GM19351 (cell line): Measurements from ENCODE around the gene AXIN1.
"Not testable (repeated sequence)": the region's sequence is repeated elsewhere in the genome, so short reads cannot be mapped to it uniquely, and the experiment has no call there.

Experiments
- ATAC-seq: cut with Tn5 transposase; IDR thresholded peaks from one replicate; pipeline ENCODE4 v1.9.1; 2021; ENCODE audit warnings: mild to moderate bottlenecking, moderate library complexity; ENCODE audit not compliant: unreplicated experiment

Gene AXIN1

DNA sequence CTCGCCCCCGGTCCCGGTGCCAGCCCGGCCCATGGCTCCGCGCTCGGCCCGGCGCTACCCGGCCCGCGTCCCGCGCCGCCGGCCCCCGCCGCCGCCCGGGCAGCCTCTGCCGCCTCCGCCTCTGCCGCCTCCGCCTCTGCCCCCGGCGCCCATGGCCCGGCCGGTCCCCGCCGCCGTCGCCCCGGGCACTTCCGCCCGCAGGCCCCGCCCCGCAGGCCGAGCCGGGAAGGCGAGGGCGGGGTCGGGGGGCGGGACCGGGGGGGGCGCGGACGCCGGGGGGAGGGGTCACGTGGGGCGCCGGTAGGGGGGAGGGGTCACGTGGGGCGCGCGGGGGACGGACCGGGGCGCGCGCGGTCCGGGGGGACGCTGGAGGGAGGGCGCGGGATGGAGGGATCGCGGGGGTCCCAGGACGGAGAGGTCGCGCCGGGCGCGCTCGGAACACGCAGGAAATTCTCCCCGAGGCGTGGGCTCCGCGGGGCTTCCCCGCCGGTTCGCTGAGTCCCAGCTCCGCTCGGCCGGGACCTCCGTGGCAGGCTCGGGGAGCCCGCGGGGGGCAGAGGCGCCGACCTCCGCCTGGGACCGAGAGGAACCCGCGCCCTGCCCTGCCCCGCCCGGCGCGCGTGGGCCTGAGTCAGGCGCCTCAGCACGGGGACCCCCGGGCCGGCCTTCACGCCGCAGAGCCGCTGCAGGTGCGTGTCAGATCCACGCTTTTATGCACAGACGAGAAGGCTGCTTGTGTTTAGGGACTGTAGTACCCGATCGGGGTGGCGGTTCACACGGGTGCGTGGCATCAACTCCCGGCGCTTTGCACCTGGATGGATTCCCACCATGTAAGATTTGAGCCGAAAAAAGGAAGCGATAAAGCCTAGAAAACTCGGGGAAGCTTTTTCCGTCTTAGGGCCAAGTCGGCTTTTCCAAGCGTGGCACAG, 29.5 kb upstream of the AXIN1 start, which contains the start of gene PGAP6:
Gene PGAP6 (minus strand): TSS at position 190 of the 929 bp plus-strand sequence. CDS start 157 bp downstream, at position 33.
- ATAC-seq: peak; percentile 55

GRCh38 chr16:381012-381788, 28.7 kb upstream of the AXIN1 start:
- ATAC-seq: peak; percentile 31

DNA sequence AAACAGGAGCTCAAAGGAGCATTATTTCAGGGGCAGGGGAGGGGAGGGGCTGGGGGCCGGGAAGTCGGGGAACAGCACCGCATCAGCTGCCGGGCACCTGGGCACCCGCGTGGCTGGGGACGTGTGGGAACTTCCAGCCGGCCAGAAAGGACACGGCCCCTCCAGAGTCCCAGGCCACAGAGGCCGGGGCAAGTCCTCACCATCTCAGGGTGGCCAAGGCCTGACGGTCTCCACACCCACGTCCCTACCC, 28.2 kb upstream of the AXIN1 start:
- no peak for ATAC-seq

DNA sequence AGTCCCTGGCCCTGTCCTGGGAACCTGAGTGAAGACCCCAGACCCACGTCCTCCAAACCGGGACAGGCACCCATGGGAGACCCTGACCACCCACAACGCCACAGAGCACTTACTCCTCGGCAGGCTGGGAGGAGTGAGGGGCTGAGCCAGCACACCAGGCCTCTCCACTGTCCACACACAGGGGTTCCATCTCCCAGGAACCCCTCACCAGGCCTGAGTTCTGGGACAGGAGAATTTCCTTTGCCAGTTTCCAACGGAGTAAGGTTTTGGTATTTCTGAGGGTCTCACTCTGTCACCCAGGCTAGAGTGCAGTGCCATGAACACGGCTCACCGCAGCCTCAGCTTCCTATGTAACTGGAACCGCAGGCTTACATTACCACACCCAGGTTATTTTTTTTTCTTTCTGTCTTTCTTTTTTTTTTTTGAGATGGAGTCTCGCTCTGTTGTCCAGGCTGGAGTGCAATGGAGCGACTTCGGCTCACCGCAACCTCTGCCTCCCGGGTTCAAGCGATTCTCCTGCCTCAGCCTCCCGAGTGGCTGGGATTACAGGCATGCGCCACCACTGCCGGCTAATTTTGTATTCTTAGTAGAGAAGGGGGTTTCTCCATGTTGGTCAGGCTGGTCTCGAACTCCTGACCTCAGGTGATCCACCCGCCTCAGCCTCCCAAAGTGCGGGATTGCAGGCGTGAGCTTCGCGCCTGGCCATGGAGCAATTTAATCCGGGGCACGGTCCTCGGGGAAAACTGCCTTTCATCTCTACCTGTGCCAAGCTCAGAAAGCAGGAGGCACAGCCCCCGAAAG, 27.6 kb upstream of the AXIN1 start:
- ATAC-seq: no peak

- ATAC-seq: no peak
Observed at GRCh38 chr16:379183-379960, 26.8 kb upstream of the AXIN1 start.

- no peak for ATAC-seq
Observed at GRCh38 chr16:378821-379182, 26.3 kb upstream of the AXIN1 start.

GRCh38 chr16:378113-378820, 25.7 kb upstream of the AXIN1 start:
- ATAC-seq: not testable (repeated sequence)

- no peak for ATAC-seq
Observed at GRCh38 chr16:377419-377951, 25.0 kb upstream of the AXIN1 start.

DNA sequence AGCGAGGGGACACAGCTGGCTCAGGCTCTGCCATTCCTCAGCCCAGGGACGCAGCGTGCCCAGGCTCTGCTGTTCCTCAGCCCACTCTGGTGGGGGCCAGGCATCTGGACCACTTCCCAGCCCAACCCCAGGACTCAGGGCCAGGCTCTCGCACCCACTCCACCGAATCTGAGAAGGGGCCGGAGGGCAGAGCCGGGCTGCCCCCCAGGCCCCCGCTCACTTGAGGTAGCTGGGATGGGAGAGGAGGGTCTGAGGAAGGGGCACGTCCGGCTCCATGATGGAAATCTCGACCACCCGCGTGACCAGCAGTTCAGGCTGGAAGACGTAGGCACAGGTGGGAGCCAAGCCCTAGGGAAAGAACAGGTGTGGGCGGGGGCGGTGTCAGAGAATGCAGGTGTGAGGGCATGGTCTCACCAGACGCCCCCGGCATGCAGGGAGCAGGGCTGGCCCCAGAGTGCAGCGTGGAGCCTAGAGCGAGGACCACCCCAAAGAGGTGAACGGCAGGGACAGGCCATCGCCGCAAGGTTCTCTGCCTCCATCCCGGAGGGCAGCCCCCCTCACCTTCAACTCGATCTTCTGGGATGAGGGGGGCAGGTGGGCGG, 24.4 kb upstream of the AXIN1 start:
- no peak for ATAC-seq

DNA sequence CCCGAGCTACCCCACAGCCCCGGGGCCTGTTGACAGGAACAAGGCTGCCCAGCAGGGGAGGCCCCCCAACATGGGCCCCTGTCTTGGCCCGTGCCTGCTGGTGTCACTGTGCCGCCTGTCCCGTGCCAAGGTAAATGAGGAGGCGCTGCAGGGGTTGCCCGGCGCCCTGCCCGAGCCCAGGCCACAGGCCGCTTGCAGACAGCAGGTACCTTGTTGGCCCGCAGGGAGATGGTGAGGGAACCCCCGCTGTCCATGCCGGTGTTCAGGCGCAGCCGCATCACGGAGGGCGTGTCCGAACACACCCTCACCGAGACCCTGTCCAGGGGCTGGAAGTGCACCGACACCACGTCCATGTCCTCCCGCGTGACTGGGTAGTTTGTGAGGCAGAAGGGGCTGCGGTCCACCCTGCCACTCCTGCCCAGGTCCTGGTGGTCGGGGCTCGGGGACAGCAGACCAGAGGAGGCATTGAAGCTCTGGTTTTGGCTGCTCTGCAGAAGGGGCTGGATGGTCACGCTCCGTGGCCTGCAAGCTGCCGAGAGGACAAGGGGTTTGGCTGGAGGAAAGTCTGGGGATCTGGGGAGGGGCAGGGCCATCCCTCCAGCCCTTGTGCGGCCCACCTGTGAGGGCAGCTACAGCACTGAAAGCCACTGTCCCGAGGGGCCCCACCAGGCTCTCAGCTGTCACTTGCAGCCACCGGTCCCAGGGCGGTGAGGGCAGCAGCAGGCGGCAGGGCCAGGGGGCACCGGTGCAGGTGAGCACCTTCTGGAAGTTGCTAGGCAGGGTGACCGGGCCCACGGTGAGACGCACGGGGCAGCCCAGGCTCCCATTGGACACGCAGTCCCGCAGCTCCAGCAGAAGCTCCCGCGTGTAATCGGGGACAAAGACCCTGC, 23.6 kb upstream of the AXIN1 start:
- no peak for ATAC-seq

DNA sequence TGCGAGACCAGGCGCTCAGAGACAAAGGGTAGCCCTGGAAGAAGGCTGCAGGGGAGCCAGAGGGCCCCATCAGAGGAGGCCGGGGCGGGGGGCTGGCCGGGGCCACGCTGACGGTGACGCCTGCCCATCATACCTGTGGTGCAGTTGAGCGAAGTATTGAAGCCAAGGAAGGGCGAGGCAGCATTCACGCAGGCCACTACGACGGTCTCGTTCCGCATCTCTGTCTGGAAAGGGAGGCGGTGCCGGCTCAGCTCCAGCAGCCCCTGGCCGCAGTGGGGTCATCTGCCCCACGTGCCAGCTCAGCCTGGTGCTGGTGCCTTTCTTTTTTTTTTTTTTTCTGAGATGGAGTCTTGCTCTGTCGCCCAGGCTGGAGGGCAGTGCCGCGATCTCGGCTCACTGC, 22.7 kb upstream of the AXIN1 start:
- ATAC-seq: no peak

DNA sequence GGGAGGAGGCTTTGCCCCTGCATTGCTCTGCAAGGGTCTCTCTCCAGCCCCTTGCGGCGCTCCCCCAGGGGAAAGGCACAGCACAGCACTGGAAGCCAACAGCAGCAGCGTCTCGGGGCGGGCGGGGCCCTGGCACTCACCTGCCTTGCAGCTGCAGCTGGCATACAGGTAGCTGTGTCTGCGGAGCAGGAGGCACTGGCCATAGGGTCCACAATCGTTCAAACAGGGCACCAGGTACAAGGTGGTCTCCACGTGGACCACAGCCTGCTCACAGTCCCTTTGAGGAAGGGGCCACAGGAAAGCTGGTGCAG, 22.0 kb upstream of the AXIN1 start:
- no peak for ATAC-seq

DNA sequence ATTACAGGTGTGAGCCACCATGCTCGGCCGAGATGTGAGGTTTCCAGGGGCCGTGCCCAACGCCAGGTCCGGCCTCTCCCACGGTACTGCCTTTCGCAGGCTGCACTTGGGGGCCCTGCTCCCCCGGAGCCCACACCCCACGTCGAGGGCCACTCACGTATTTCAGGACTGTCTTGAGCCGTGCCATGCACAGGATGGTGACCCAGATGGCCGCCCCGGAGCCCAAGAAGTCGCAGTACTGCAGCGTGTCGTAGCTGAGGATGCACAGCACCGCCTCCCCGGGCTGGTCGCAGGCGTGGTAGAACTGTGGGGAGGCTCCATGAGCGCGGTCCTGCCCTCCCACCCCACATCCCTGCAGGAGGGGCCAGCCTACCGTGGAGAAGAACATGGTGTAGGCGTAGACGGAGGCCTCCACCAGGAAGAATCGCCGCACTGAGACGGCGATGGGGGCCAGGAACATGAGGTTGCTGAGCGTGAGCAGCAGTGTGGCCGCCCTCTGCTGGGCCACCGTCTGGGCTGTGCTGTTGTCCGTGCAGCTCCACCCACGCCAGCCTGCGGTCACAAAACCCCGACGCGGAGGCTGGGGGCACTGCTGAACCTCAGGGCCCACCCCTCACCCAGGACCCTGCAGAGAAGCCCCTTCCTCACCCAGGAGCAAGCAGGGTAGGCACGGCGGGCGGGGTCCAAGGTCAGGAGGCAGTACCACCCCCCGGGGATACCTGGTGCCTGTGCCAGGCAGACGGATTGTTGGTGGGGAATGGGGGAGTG, 21.5 kb upstream of the AXIN1 start:
- no peak for ATAC-seq

DNA sequence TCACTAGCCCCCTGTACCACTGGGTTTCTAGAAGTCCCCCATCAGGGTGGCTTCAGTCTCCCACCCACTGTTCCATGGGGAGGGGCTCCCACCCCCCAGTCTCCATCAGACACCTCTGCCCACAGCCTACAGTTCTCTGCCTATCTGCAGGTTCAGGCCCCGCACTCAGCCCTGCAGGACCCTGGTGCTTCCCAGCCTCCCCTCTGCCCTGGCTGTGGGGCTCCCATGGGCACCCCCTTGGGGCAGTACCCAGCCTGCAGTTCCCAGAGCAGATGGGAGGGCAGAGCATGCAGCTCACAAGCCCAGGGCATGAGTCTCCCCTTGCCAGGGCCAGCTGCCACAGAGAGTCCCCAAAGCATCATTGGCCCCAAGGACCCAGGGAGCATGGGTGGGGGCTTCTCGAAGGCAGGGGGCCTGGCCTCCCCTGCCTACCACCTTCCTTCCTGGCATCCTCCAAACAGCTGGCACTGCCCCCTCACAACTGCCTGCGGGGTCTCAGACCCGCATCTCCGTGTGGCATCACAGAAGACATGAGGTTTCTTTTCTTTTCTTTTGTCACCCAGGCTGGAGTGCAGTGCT, 20.6 kb upstream of the AXIN1 start:
- ATAC-seq: no peak

GRCh38 chr16:372302-372983, 19.9 kb upstream of the AXIN1 start:
- ATAC-seq: no peak

- no peak for ATAC-seq
Observed at GRCh38 chr16:371515-372301, 19.2 kb upstream of the AXIN1 start.
